Nephron (organoid): ENCODE results near the gene GADD45B.

Experiments used
- H3K27ac Mint-ChIP-seq, 3 experiments: 2 replicates each; pipeline ENCODE4 v1.8.0; 2020; ENCODE audit warnings: mixed read lengths in 3 of 3, mild to moderate bottlenecking in 2 of 3, moderate library complexity in 1 of 3
- H3K27me3 Mint-ChIP-seq: 2 replicates; pipeline ENCODE4 v1.8.0; 2021; ENCODE audit warnings: low read depth, mild to moderate bottlenecking, moderate library complexity, mixed read lengths
- H3K36me3 Mint-ChIP-seq: 2 replicates; pipeline ENCODE4 v1.8.0; 2020; ENCODE audit warnings: low read depth, mixed read lengths
- H3K4me1 Mint-ChIP-seq: 2 replicates; pipeline ENCODE4 v1.8.0; 2020; ENCODE audit warnings: mixed read lengths
- H3K4me3 Mint-ChIP-seq, 3 experiments: 2 replicates each; pipeline ENCODE4 v1.8.0; 2020; ENCODE audit warnings: mild to moderate bottlenecking in 3 of 3, mixed read lengths in 3 of 3, moderate library complexity in 2 of 3
- H3K9me3 Mint-ChIP-seq: 2 replicates; pipeline ENCODE4 v1.8.0; 2020; ENCODE audit warnings: mixed read lengths
- CTCF ChIP-seq, 3 experiments: fragments of 200-600 bp; sonication (generic); IDR thresholded peaks; one replicate each; pipeline ENCODE4 v1.5.0; 2021; ENCODE audit warnings: antibody characterized with exemption in 3 of 3; ENCODE audit not compliant: unreplicated experiment in 3 of 3

The GADD45B gene

GRCh38 chr19:2495130-2495641 is 19.3 kb downstream of the GADD45B start:
- TF ChIP-seq CTCF (IDR thresholded peaks at IDR 0.05; ENCODE audit: unreplicated experiment in 3 of 3), result no peak
- no peaks in the 10 kb centered on the region for H3K9me3 Mint-ChIP-seq

GRCh38 chr19:2495651-2496316 is 19.9 kb downstream of the GADD45B start:
- no peak for TF ChIP-seq CTCF (IDR thresholded peaks at IDR 0.05; ENCODE audit: unreplicated experiment in 3 of 3)
- Mint-ChIP-seq H3K27ac (no peak overlapping the region), H3K4me1 (peaks cover 41% of the 10 kb centered on the region), H3K36me3 (no peaks in the 10 kb centered on the region), H3K27me3 (peaks cover 4% of the 10 kb centered on the region), H3K4me3 (peak overlapping the region; percentile 74 to 83 (median 82)), H3K9me3 (no peaks in the 10 kb centered on the region)

More at GRCh38 chr19:2495130-2495641, 19.3 kb downstream of the GADD45B start:
- H3K27me3 Mint-ChIP-seq, result peaks cover 4% of the 10 kb centered on the region
- peaks cover 40% of the 10 kb centered on the region for H3K4me1 Mint-ChIP-seq
- H3K36me3 Mint-ChIP-seq, result no peaks in the 10 kb centered on the region
- H3K27ac Mint-ChIP-seq, result no peak overlapping the region
- H3K4me3 Mint-ChIP-seq, result peak overlapping the region in 2 of 3 experiments; percentile 45 to 47

- Mint-ChIP-seq H3K36me3 (no peaks in the 10 kb centered on the region), H3K4me1 (peaks cover 35% of the 10 kb centered on the region), H3K27ac (no peak overlapping the region), H3K27me3 (peaks cover 4% of the 10 kb centered on the region), H3K9me3 (no peaks in the 10 kb centered on the region), H3K4me3 (peak overlapping the region in 1 of 3 experiments; percentile 21)
- no peak for TF ChIP-seq CTCF (IDR thresholded peaks at IDR 0.05; ENCODE audit: unreplicated experiment in 3 of 3)
These were observed 21.3 kb downstream of the GADD45B start for GRCh38 chr19:2497186-2497585.

GRCh38 chr19:2500156-2500555 is 24.2 kb downstream of the GADD45B start:
- Mint-ChIP-seq H3K4me1 (peaks cover 23% of the 10 kb centered on the region), H3K27ac (peak overlapping the region in 2 of 3 experiments; percentile 18 to 64), H3K4me3 (no peak overlapping the region), H3K27me3 (peaks cover 4% of the 10 kb centered on the region), H3K9me3 (no peaks in the 10 kb centered on the region), H3K36me3 (no peaks in the 10 kb centered on the region)
- no peak for TF ChIP-seq CTCF (IDR thresholded peaks at IDR 0.05; ENCODE audit: unreplicated experiment in 3 of 3)

- peaks cover 4% of the 10 kb centered on the region for H3K27me3 Mint-ChIP-seq
- no peaks in the 10 kb centered on the region for H3K36me3 Mint-ChIP-seq
- H3K4me1 Mint-ChIP-seq, result peaks cover 21% of the 10 kb centered on the region
- no peak overlapping the region for H3K4me3 Mint-ChIP-seq
- no peak for TF ChIP-seq CTCF (IDR thresholded peaks at IDR 0.05; ENCODE audit: unreplicated experiment in 3 of 3)
- no peaks in the 10 kb centered on the region for H3K9me3 Mint-ChIP-seq
- H3K27ac Mint-ChIP-seq, result no peak overlapping the region
These were observed 24.9 kb downstream of the GADD45B start for GRCh38 chr19:2500841-2501261.
